ENCODE data around the gene CTRL.

- peak in 1 of 3 experiments; percentile 36 for TF ChIP-seq CTCF (IDR thresholded peaks at IDR 0.05)
- TF ChIP-seq POLR2A (IDR thresholded peaks at IDR 0.05), result no peak
- no peak for TF ChIP-seq POLR2AphosphoS5 (IDR thresholded peaks at IDR 0.05; ENCODE audit: insufficient read depth in 1 of 2, low read depth in 1 of 2)
Observed at GRCh38 chr16:67942200-67942509, 10.5 kb upstream of the CTRL start.

Data from vagina (tissue), 2 donors.